Upper lobe of right lung (tissue), 1 donor: ENCODE measurements around the gene NR2F6. TPM values are rescaled to one million over a fixed set of nuclear protein-coding genes. Genes with fewer than 3 reads are reported as not detected.

Experiments
- ATAC-seq: fragments of 200-7000 bp; cut with Tn5 transposase; one replicate; pipeline ENCODE4 v1.9.1; 2020; ENCODE audit warnings: mild to moderate bottlenecking, moderate library complexity
- DNase-seq: peaks from one replicate; pipeline ENCODE4 v3.0.0-alpha.2; 2020
- H3K27ac ChIP-seq: fragments of 200-600 bp; one replicate; pipeline ENCODE4 v1.8.0; 2022
- H3K27me3 ChIP-seq: fragments of 200-600 bp; one replicate; pipeline ENCODE4 v1.8.0; 2022; ENCODE audit warnings: mild to moderate bottlenecking
- H3K36me3 ChIP-seq: fragments of 200-600 bp; one replicate; pipeline ENCODE4 v1.8.0; 2022
- H3K4me1 ChIP-seq: fragments of 200-600 bp; one replicate; pipeline ENCODE4 v1.8.0; 2022
- H3K4me3 ChIP-seq: fragments of 200-600 bp; one replicate; pipeline ENCODE4 v1.8.0; 2022; ENCODE audit warnings: mild to moderate bottlenecking
- H3K9me3 ChIP-seq: fragments of 200-600 bp; one replicate; pipeline ENCODE4 v1.8.0; 2022
- intact Hi-C: fragments of 100-400 bp; cut with DNase I; formaldehyde crosslinking; loops from one replicate; pipeline ENCODE4 v1.11.0; 2022
- total RNA-seq: library from RNA; stranded (reverse); fragmentation: NEBNext Ultra II Directional; extraction: Animal tissue kit (Norgen Biotek cat#: 25700); gene quantifications from one replicate; pipeline ENCODE4 v1.2.1, GENCODE V29; 2021
- TF ChIP-seq, protein P1 (sequence below): fragments of 200-600 bp; IDR thresholded peaks from one replicate; pipeline ENCODE4 v1.8.0; 2022; ENCODE audit warnings: antibody characterized with exemption
- donor health status: DM: no; HTN: yes; CAD: no; lungs with severe emphysema.

NR2F6 gene
- total RNA-seq, 1 donor from 2014 or later: 41.7 TPM

GRCh38 chr19:17244618-17245534 lies 843 bp downstream of the NR2F6 start:
- Histone ChIP-seq H3K36me3 (no peaks in the 10 kb centered on the region), H3K4me3 (peak overlapping the region; percentile 80), H3K9me3 (no peaks in the 10 kb centered on the region), H3K4me1 (peaks cover 24% of the 10 kb centered on the region), H3K27me3 (no peaks in the 10 kb centered on the region), H3K27ac (peak overlapping the region; percentile 80)
- TF ChIP-seq, protein P1, sequence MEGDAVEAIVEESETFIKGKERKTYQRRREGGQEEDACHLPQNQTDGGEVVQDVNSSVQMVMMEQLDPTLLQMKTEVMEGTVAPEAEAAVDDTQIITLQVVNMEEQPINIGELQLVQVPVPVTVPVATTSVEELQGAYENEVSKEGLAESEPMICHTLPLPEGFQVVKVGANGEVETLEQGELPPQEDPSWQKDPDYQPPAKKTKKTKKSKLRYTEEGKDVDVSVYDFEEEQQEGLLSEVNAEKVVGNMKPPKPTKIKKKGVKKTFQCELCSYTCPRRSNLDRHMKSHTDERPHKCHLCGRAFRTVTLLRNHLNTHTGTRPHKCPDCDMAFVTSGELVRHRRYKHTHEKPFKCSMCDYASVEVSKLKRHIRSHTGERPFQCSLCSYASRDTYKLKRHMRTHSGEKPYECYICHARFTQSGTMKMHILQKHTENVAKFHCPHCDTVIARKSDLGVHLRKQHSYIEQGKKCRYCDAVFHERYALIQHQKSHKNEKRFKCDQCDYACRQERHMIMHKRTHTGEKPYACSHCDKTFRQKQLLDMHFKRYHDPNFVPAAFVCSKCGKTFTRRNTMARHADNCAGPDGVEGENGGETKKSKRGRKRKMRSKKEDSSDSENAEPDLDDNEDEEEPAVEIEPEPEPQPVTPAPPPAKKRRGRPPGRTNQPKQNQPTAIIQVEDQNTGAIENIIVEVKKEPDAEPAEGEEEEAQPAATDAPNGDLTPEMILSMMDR: no peak
- intact Hi-C loops: no loop called here
- ATAC-seq (peak; percentile 15), DNase-seq (peak; percentile 83)

DNA sequence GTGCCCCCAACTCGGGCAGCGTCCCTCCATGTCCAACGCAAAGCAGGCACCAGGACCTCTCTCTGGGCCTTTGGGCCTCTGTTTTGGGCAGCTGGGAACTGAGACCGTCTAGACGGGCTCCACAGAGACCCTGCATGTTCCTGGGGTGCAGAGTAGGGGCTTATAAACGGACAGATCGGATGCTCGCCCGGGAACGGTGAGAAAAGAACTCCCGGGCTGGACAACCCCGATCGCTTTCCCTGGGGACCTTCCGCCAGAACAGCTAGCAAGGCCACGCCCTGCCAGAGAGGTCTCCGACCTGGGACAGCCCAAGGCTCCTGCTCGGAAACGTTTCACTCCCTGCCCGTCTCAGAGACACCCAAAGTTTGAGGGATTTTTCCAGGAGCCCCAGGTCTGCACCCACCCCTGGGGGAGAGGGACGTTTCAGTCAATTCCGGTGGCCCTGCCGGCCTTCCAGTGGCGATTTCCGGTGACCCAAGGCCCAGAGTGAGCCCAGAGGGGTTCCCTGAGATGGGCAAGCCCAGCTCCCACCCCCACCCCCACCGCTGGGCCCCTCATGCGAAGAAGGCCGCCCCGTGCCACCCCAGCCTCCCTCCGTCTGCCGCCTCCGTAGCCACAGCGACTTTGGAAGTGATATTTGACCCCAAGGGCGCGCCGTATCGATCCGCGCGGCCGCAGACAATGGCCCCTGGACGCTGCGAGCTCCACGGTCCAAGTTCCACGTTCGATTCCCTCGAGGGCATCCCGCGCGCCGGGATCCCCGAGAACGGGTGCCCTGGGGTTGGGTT lies 1.7 kb downstream of the NR2F6 start:
- Histone ChIP-seq H3K4me1 (peaks cover 24% of the 10 kb centered on the region), H3K9me3 (no peaks in the 10 kb centered on the region), H3K4me3 (peak overlapping the region; percentile 80), H3K36me3 (no peaks in the 10 kb centered on the region), H3K27me3 (no peaks in the 10 kb centered on the region), H3K27ac (peak overlapping the region; percentile 80)
- ATAC-seq (peak; percentile 15), DNase-seq (peak; percentile 80)
- intact Hi-C loops: no loop called here
- TF ChIP-seq, protein P1: no peak

DNA sequence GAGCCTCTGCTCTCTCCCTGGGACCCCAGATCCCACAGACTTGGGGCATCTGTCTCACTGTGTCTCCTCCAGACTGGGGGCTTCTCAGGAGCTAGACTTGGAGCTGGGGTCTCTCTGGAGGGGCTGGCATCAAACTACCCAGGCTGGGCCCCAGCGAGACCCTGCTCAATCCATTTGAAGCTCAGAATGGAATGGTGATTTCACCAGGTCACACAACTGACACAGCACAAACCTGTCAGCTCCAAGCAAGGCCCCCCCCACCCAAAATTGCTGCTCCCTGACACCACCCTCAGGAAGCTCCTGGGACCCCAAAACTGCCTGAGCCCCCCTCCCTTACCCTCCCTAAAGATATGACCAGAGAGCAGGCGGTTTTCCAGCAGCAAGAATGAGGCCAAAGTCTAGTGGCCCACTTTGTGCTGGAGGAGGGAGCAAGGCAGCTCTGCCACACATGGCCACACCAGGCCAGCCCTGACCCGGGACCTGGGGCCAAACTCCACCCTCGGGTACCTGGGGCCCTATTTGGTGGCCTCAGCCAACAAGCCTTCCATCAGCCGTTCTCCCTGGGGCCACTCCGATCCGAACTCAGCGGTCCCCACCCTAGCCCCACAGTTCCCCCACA lies 2.4 kb downstream of the NR2F6 start:
- Histone ChIP-seq H3K9me3 (no peaks in the 10 kb centered on the region), H3K27me3 (no peaks in the 10 kb centered on the region), H3K36me3 (peaks cover 5% of the 10 kb centered on the region), H3K4me1 (peaks cover 24% of the 10 kb centered on the region), H3K4me3 (peak overlapping the region; percentile 80), H3K27ac (peak overlapping the region; percentile 80)
- intact Hi-C loops: no loop called here
- no peak for DNase-seq
- ATAC-seq: no peak
- TF ChIP-seq, protein P1: no peak

- Histone ChIP-seq H3K4me3 (no peak overlapping the region), H3K9me3 (no peaks in the 10 kb centered on the region), H3K27me3 (no peaks in the 10 kb centered on the region), H3K27ac (peak overlapping the region; percentile 42), H3K4me1 (peaks cover 24% of the 10 kb centered on the region), H3K36me3 (peaks cover 12% of the 10 kb centered on the region)
- intact Hi-C loops: no loop called here
- DNase-seq: no peak
- TF ChIP-seq, protein P1: no peak
- ATAC-seq: no peak
Measured at GRCh38 chr19:17242431-17243208, 3.1 kb downstream of the NR2F6 start.

DNA sequence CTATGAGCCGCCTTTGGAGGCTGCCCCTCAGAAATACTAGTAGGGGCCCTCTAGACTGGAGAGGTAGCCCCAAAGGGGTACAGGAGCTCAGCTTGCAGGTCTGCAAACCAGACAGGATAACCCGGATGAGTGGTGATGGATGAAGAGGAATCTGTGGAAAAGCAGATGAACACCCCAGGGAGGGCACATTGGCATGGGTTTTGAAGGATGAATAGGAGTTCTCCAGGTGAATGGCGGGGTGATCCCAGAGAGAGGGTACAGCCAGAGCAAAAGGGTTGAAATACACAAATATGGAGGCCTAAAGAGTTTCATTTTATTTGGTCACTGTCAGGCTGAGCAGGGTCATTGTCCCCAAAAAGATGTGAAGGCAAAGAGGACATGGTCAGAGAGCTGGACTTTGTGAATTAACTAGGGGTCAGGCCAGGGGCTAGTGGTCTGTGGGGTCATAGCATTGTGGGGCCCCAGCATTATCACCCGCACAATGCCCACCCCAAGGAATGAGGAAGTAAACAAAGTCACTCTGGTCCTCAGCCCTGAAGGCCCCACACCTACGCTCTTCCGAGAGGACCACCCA lies 4.8 kb downstream of the NR2F6 start:
- H3K4me3 ChIP-seq: no peak overlapping the region
- TF ChIP-seq, protein P1: no peak
- no peaks in the 10 kb centered on the region for H3K9me3 ChIP-seq
- no peak for ATAC-seq
- peaks cover 21% of the 10 kb centered on the region for H3K4me1 ChIP-seq
- DNase-seq: no peak
- intact Hi-C loops: no loop called here
- no peak overlapping the region for H3K27ac ChIP-seq
- no peaks in the 10 kb centered on the region for H3K27me3 ChIP-seq
- peaks cover 13% of the 10 kb centered on the region for H3K36me3 ChIP-seq
